ENCODE results near the gene ZNF823.

DNA sequence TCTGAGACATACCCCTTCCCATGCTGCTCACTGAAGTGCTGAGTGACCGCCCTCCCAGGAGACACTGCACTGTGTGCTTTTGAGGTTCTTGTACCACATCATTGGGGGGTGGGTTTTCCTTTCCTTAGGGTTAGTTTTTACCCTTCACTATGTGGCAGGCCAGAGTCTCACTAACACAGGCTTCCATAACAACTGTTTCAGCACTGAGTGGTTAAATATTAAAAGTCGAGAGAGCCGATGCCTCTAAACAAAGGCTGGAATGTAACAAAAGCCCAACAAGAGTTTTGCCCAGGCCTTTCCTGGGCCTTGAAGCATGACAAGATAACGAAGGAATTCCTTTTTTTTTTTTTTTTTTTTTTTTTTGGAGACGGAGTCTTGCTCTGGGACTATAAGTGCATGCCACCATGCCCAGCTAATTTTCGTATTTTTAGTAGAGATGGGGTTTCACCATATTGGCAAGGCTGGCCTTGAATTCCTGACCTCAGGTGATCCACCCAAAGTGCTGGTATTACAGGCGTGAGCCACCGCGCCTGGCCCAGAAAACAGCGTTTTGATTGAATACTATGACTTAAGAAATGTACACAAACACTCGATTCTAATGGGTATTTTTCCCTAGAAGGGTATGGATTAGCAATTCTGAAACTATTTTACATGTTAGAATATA is 46.5 kb downstream of the ZNF823 start:
- TF ChIP-seq, protein P1, sequence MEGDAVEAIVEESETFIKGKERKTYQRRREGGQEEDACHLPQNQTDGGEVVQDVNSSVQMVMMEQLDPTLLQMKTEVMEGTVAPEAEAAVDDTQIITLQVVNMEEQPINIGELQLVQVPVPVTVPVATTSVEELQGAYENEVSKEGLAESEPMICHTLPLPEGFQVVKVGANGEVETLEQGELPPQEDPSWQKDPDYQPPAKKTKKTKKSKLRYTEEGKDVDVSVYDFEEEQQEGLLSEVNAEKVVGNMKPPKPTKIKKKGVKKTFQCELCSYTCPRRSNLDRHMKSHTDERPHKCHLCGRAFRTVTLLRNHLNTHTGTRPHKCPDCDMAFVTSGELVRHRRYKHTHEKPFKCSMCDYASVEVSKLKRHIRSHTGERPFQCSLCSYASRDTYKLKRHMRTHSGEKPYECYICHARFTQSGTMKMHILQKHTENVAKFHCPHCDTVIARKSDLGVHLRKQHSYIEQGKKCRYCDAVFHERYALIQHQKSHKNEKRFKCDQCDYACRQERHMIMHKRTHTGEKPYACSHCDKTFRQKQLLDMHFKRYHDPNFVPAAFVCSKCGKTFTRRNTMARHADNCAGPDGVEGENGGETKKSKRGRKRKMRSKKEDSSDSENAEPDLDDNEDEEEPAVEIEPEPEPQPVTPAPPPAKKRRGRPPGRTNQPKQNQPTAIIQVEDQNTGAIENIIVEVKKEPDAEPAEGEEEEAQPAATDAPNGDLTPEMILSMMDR (IDR thresholded peaks at IDR 0.05; ENCODE audit: insufficient read depth, low read length), result no peak
- TF ChIP-seq, protein P2, sequence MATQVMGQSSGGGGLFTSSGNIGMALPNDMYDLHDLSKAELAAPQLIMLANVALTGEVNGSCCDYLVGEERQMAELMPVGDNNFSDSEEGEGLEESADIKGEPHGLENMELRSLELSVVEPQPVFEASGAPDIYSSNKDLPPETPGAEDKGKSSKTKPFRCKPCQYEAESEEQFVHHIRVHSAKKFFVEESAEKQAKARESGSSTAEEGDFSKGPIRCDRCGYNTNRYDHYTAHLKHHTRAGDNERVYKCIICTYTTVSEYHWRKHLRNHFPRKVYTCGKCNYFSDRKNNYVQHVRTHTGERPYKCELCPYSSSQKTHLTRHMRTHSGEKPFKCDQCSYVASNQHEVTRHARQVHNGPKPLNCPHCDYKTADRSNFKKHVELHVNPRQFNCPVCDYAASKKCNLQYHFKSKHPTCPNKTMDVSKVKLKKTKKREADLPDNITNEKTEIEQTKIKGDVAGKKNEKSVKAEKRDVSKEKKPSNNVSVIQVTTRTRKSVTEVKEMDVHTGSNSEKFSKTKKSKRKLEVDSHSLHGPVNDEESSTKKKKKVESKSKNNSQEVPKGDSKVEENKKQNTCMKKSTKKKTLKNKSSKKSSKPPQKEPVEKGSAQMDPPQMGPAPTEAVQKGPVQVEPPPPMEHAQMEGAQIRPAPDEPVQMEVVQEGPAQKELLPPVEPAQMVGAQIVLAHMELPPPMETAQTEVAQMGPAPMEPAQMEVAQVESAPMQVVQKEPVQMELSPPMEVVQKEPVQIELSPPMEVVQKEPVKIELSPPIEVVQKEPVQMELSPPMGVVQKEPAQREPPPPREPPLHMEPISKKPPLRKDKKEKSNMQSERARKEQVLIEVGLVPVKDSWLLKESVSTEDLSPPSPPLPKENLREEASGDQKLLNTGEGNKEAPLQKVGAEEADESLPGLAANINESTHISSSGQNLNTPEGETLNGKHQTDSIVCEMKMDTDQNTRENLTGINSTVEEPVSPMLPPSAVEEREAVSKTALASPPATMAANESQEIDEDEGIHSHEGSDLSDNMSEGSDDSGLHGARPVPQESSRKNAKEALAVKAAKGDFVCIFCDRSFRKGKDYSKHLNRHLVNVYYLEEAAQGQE (IDR thresholded peaks at IDR 0.05; ENCODE audit: insufficient replicate concordance, low read depth), result no peak
- TF ChIP-seq POLR2AphosphoS5 (IDR thresholded peaks at IDR 0.05; ENCODE audit: low read depth), result no peak

Measured in HL-60 (cell line).